ENCODE data around the gene MDC1. TPM values are rescaled to one million over a fixed set of nuclear protein-coding genes. Genes with fewer than 3 reads are reported as not detected.

The MDC1 gene
- total and polyA plus RNA-seq, 2 of the 13 experiments (the other 11 are each of a cell fraction or from before 2014, with no cell fraction given): 8.4 to 14.0 TPM

- TF ChIP-seq ZBTB7B (CRISPR knock-in tag; IDR thresholded peaks at IDR 0.05) (0 out of 2 replicates have a peak, but pooled peaks have one; percentile 48), PPARG (CRISPR knock-in tag; conservative IDR thresholded peaks at IDR 0.05) (peak; percentile 37; the same call in 1 of the 2 replicates), PITX1 (CRISPR knock-in tag; IDR thresholded peaks at IDR 0.05) (peak; percentile 72; the same call in 1 of the 2 replicates), HIC2 (CRISPR knock-in tag; IDR thresholded peaks at IDR 0.05; ENCODE audit: low read depth) (peak; percentile 75), ZNF274 (CRISPR knock-in tag; IDR thresholded peaks at IDR 0.05) (peak; percentile 69), MATR3 (CRISPR knock-in tag; IDR thresholded peaks at IDR 0.05) (no peak), KAT8 (CRISPR knock-in tag; IDR thresholded peaks at IDR 0.05) (no peak; the same call in 1 of the 2 replicates), FOXK2 (IDR thresholded peaks at IDR 0.05) (no peak), TP53 (CRISPR knock-in tag; conservative IDR thresholded peaks at IDR 0.05) (no peak), ZNF468 (CRISPR knock-in tag; IDR thresholded peaks at IDR 0.05) (no peak), HCFC1 (IDR thresholded peaks at IDR 0.05; ENCODE audit: low read depth, low read length) (no peak), ZNF740 (CRISPR knock-in tag; IDR thresholded peaks at IDR 0.05) (no peak), SALL1 (CRISPR knock-in tag; IDR thresholded peaks at IDR 0.05) (peak; percentile 76), IKZF5 (CRISPR knock-in tag; IDR thresholded peaks at IDR 0.05) (0 out of 2 replicates have a peak, but pooled peaks have one; percentile 15), MIER3 (CRISPR knock-in tag; IDR thresholded peaks at IDR 0.05; ENCODE audit: borderline replicate concordance) (no peak)
- TF ChIP-seq, protein P1, sequence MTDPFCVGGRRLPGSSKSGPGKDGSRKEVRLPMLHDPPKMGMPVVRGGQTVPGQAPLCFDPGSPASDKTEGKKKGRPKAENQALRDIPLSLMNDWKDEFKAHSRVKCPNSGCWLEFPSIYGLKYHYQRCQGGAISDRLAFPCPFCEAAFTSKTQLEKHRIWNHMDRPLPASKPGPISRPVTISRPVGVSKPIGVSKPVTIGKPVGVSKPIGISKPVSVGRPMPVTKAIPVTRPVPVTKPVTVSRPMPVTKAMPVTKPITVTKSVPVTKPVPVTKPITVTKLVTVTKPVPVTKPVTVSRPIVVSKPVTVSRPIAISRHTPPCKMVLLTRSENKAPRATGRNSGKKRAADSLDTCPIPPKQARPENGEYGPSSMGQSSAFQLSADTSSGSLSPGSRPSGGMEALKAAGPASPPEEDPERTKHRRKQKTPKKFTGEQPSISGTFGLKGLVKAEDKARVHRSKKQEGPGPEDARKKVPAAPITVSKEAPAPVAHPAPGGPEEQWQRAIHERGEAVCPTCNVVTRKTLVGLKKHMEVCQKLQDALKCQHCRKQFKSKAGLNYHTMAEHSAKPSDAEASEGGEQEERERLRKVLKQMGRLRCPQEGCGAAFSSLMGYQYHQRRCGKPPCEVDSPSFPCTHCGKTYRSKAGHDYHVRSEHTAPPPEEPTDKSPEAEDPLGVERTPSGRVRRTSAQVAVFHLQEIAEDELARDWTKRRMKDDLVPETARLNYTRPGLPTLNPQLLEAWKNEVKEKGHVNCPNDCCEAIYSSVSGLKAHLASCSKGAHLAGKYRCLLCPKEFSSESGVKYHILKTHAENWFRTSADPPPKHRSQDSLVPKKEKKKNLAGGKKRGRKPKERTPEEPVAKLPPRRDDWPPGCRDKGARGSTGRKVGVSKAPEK (CRISPR knock-in tag; IDR thresholded peaks at IDR 0.05; ENCODE audit: borderline replicate concordance): peak; percentile 70; the same call in 1 of the 2 replicates
- TF ChIP-seq, protein P2, sequence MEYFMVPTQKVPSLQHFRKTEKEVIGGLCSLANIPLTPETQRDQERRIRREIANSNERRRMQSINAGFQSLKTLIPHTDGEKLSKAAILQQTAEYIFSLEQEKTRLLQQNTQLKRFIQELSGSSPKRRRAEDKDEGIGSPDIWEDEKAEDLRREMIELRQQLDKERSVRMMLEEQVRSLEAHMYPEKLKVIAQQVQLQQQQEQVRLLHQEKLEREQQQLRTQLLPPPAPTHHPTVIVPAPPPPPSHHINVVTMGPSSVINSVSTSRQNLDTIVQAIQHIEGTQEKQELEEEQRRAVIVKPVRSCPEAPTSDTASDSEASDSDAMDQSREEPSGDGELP (IDR thresholded peaks at IDR 0.05; ENCODE audit: borderline replicate concordance, low read depth): peak; percentile 66; the same call in 1 of the 2 replicates
- TF ChIP-seq, protein P3, sequence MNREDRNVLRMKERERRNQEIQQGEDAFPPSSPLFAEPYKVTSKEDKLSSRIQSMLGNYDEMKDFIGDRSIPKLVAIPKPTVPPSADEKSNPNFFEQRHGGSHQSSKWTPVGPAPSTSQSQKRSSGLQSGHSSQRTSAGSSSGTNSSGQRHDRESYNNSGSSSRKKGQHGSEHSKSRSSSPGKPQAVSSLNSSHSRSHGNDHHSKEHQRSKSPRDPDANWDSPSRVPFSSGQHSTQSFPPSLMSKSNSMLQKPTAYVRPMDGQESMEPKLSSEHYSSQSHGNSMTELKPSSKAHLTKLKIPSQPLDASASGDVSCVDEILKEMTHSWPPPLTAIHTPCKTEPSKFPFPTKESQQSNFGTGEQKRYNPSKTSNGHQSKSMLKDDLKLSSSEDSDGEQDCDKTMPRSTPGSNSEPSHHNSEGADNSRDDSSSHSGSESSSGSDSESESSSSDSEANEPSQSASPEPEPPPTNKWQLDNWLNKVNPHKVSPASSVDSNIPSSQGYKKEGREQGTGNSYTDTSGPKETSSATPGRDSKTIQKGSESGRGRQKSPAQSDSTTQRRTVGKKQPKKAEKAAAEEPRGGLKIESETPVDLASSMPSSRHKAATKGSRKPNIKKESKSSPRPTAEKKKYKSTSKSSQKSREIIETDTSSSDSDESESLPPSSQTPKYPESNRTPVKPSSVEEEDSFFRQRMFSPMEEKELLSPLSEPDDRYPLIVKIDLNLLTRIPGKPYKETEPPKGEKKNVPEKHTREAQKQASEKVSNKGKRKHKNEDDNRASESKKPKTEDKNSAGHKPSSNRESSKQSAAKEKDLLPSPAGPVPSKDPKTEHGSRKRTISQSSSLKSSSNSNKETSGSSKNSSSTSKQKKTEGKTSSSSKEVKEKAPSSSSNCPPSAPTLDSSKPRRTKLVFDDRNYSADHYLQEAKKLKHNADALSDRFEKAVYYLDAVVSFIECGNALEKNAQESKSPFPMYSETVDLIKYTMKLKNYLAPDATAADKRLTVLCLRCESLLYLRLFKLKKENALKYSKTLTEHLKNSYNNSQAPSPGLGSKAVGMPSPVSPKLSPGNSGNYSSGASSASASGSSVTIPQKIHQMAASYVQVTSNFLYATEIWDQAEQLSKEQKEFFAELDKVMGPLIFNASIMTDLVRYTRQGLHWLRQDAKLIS (CRISPR knock-in tag; IDR thresholded peaks at IDR 0.05): no peak
These were observed 32.7 kb upstream of the MDC1 start (continued) for GRCh38 chr6:30749554-30750378.

All from HepG2 (cell line).